VCaP (cell line): ENCODE results near the gene DCTN5.

Source experiments
- H3K27ac ChIP-seq: fragments of 450-650 bp; 2 replicates; pipeline ENCODE4 v1.5.1; 2017
- CTCF ChIP-seq: fragments of 450-650 bp; conservative IDR thresholded peaks from 2 replicates; pipeline ENCODE4 v1.5.1; 2017; ENCODE audit warnings: mild to moderate bottlenecking, moderate library complexity

Gene DCTN5

GRCh38 chr16:23667355-23667659, 26.0 kb downstream of the DCTN5 start:
- TF ChIP-seq CTCF, result no peak
- H3K27ac ChIP-seq, result no peak overlapping the region

GRCh38 chr16:23668225-23668624, 27.0 kb downstream of the DCTN5 start:
- H3K27ac ChIP-seq, result no peak overlapping the region
- no peak for TF ChIP-seq CTCF

GRCh38 chr16:23668873-23669272, 27.6 kb downstream of the DCTN5 start:
- H3K27ac ChIP-seq, result no peak overlapping the region
- TF ChIP-seq CTCF, result no peak

- H3K27ac ChIP-seq, result no peak overlapping the region
- no peak for TF ChIP-seq CTCF
These were observed 29.0 kb downstream of the DCTN5 start for GRCh38 chr16:23670137-23670776.

GRCh38 chr16:23673971-23674614, 32.8 kb downstream of the DCTN5 start:
- TF ChIP-seq CTCF, result no peak
- H3K27ac ChIP-seq, result no peak overlapping the region

- H3K27ac ChIP-seq, result no peak overlapping the region
- TF ChIP-seq CTCF, result no peak
These were observed 35.7 kb downstream of the DCTN5 start for GRCh38 chr16:23676924-23677480.

- peak within 1 kb of the TSS; percentile 53 for H3K27ac ChIP-seq
- TF ChIP-seq CTCF, result peak; percentile 32; the same call in 1 of the 2 replicates
These were observed 37.4 kb downstream of the DCTN5 start, which contains the start of gene PLK1 for GRCh38 chr16:23678430-23679273. Gene PLK1, plus strand, starts transcription at chr16:23678889. Its CDS starts 44 bp downstream, at chr16:23678933.
